PC-9 (cell line): ENCODE measurements around the gene APLF.

Experiments
- EZH2 ChIP-seq: fragments of 200-600 bp; sonication (generic); IDR thresholded peaks from 2 replicates; pipeline ENCODE4 v1.8.0; 2017; ENCODE audit warnings: antibody characterized with exemption, low read depth
- TF ChIP-seq, protein P1 (sequence below): fragments of 200-600 bp; sonication (generic); conservative IDR thresholded peaks from 2 replicates; pipeline ENCODE4 v1.6.1; 2017; ENCODE audit warnings: mixed run types, antibody characterized with exemption, mild to moderate bottlenecking, moderate library complexity

DNA sequence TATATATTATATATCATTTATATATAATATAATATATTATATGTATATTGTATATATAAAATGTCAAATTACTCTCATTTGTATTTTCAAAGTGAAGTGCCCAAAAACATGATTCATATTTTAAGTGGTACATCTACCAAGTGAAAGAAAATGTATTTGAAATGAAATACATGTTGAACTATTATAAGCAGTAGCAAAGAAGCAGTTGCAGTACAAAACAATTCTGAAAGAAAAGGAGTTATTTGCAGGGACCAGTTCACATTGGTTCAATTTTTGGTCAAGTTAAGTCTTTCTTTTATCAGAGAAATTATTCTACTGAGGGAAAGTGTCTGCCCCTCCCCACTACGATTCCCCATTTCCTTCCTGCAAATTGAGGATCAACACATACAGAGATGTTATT, 51.9 kb downstream of the APLF start:
- TF ChIP-seq, protein P1, sequence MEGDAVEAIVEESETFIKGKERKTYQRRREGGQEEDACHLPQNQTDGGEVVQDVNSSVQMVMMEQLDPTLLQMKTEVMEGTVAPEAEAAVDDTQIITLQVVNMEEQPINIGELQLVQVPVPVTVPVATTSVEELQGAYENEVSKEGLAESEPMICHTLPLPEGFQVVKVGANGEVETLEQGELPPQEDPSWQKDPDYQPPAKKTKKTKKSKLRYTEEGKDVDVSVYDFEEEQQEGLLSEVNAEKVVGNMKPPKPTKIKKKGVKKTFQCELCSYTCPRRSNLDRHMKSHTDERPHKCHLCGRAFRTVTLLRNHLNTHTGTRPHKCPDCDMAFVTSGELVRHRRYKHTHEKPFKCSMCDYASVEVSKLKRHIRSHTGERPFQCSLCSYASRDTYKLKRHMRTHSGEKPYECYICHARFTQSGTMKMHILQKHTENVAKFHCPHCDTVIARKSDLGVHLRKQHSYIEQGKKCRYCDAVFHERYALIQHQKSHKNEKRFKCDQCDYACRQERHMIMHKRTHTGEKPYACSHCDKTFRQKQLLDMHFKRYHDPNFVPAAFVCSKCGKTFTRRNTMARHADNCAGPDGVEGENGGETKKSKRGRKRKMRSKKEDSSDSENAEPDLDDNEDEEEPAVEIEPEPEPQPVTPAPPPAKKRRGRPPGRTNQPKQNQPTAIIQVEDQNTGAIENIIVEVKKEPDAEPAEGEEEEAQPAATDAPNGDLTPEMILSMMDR, result no peak
- TF ChIP-seq EZH2, result no peak
